ENCODE data around the gene TET1.
"Not testable (repeated sequence)": the region's sequence is repeated elsewhere in the genome, so short reads cannot be mapped to it uniquely, and the experiment has no call there.

TET1 gene

GRCh38 chr10:68613974-68614373, 53.8 kb downstream of the TET1 start:
- not testable (repeated sequence) for DNase-seq

GRCh38 chr10:68617691-68618090, 57.6 kb downstream of the TET1 start:
- not testable (repeated sequence) for DNase-seq

GRCh38 chr10:68618234-68618633, 58.1 kb downstream of the TET1 start:
- no peak for DNase-seq

- DNase-seq: no peak
Observed at GRCh38 chr10:68619595-68619994, 59.5 kb downstream of the TET1 start.

- DNase-seq: no peak
Observed at GRCh38 chr10:68625316-68625921, 65.3 kb downstream of the TET1 start.

GRCh38 chr10:68628576-68629127, 68.5 kb downstream of the TET1 start:
- no peak for DNase-seq

GRCh38 chr10:68632271-68632560, 72.1 kb downstream of the TET1 start:
- not testable (repeated sequence) for DNase-seq

GRCh38 chr10:68633281-68633680, 73.1 kb downstream of the TET1 start:
- DNase-seq: no peak

GRCh38 chr10:68633816-68634466, 73.8 kb downstream of the TET1 start:
- no peak for DNase-seq

GRCh38 chr10:68636335-68636734, 76.2 kb downstream of the TET1 start:
- DNase-seq: no peak

GRCh38 chr10:68643550-68643949, 83.4 kb downstream of the TET1 start:
- not testable (repeated sequence) for DNase-seq

GRCh38 chr10:68647672-68648341, 87.7 kb downstream of the TET1 start:
- DNase-seq: no peak

- DNase-seq: no peak
Observed at GRCh38 chr10:68655620-68656126, 95.5 kb downstream of the TET1 start.

GRCh38 chr10:68665841-68666240, 105.7 kb downstream of the TET1 start:
- DNase-seq: no peak

GRCh38 chr10:68666280-68666760, 106.2 kb downstream of the TET1 start:
- no peak for DNase-seq

- DNase-seq: no peak
Observed at GRCh38 chr10:68668231-68668630, 108.1 kb downstream of the TET1 start.

GRCh38 chr10:68668972-68669371, 108.8 kb downstream of the TET1 start:
- DNase-seq: no peak

- DNase-seq: no peak
Observed at GRCh38 chr10:68684413-68684812, 124.3 kb downstream of the TET1 start.

- DNase-seq: no peak
Observed at GRCh38 chr10:68696018-68696417, 135.9 kb downstream of the TET1 start.

- DNase-seq: no peak
Observed at GRCh38 chr10:68697106-68697505, 137.0 kb downstream of the TET1 start.

GRCh38 chr10:68700197-68700596, 140.1 kb downstream of the TET1 start:
- DNase-seq: no peak

GRCh38 chr10:68705548-68705947, 145.4 kb downstream of the TET1 start:
- DNase-seq: no peak

GRCh38 chr10:68708987-68709386, 148.8 kb downstream of the TET1 start:
- DNase-seq: not testable (repeated sequence)

GRCh38 chr10:68713065-68713464, 152.9 kb downstream of the TET1 start:
- DNase-seq: not testable (repeated sequence)
